ENCODE measurements around the gene HMX3. TPM values are rescaled to one million over a fixed set of nuclear protein-coding genes. Genes with fewer than 3 reads are reported as not detected.

The HMX3 gene
- polyA plus RNA-seq, 1 donor from 2014 or later: not detected

GRCh38 chr10:123139521-123140163, 3.9 kb downstream of the HMX3 start:
- Histone ChIP-seq H3K36me3 (ENCODE audit: insufficient read depth, low read length) (no peaks in the 10 kb centered on the region), H3K4me3 (ENCODE audit: low read length) (no peak overlapping the region), H3K9me3 (ENCODE audit: low read length) (no peaks in the 10 kb centered on the region), H4K20me1 (ENCODE audit: insufficient read depth) (no peaks in the 10 kb centered on the region), H3K9me2 (ENCODE audit: insufficient read depth, low read length) (no peaks in the 10 kb centered on the region), H3K27ac (ENCODE audit: low read length) (no peak overlapping the region), H3K9ac (ENCODE audit: low read length) (no peak overlapping the region), H3K79me2 (replicated peaks; ENCODE audit: insufficient read depth, low read length) (no peaks in the 10 kb centered on the region), H2AFZ (ENCODE audit: low read depth, low read length) (no peak overlapping the region), H3K27me3 (ENCODE audit: insufficient read depth, low read depth, low read length) (peaks cover 100% of the 10 kb centered on the region), H3F3A (ENCODE audit: insufficient read depth, low read length, poor library complexity, severe bottlenecking) (no peaks in the 10 kb centered on the region), H3K4me2 (ENCODE audit: low read length) (no peak overlapping the region)
- TF ChIP-seq, protein P1, sequence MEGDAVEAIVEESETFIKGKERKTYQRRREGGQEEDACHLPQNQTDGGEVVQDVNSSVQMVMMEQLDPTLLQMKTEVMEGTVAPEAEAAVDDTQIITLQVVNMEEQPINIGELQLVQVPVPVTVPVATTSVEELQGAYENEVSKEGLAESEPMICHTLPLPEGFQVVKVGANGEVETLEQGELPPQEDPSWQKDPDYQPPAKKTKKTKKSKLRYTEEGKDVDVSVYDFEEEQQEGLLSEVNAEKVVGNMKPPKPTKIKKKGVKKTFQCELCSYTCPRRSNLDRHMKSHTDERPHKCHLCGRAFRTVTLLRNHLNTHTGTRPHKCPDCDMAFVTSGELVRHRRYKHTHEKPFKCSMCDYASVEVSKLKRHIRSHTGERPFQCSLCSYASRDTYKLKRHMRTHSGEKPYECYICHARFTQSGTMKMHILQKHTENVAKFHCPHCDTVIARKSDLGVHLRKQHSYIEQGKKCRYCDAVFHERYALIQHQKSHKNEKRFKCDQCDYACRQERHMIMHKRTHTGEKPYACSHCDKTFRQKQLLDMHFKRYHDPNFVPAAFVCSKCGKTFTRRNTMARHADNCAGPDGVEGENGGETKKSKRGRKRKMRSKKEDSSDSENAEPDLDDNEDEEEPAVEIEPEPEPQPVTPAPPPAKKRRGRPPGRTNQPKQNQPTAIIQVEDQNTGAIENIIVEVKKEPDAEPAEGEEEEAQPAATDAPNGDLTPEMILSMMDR (IDR thresholded peaks at IDR 0.05; ENCODE audit: poor library complexity, severe bottlenecking): no peak
- TF ChIP-seq, protein P2, sequence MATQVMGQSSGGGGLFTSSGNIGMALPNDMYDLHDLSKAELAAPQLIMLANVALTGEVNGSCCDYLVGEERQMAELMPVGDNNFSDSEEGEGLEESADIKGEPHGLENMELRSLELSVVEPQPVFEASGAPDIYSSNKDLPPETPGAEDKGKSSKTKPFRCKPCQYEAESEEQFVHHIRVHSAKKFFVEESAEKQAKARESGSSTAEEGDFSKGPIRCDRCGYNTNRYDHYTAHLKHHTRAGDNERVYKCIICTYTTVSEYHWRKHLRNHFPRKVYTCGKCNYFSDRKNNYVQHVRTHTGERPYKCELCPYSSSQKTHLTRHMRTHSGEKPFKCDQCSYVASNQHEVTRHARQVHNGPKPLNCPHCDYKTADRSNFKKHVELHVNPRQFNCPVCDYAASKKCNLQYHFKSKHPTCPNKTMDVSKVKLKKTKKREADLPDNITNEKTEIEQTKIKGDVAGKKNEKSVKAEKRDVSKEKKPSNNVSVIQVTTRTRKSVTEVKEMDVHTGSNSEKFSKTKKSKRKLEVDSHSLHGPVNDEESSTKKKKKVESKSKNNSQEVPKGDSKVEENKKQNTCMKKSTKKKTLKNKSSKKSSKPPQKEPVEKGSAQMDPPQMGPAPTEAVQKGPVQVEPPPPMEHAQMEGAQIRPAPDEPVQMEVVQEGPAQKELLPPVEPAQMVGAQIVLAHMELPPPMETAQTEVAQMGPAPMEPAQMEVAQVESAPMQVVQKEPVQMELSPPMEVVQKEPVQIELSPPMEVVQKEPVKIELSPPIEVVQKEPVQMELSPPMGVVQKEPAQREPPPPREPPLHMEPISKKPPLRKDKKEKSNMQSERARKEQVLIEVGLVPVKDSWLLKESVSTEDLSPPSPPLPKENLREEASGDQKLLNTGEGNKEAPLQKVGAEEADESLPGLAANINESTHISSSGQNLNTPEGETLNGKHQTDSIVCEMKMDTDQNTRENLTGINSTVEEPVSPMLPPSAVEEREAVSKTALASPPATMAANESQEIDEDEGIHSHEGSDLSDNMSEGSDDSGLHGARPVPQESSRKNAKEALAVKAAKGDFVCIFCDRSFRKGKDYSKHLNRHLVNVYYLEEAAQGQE (IDR thresholded peaks at IDR 0.05; ENCODE audit: borderline replicate concordance): no peak
- peak; percentile 9 for TF ChIP-seq POLR2AphosphoS5 (IDR thresholded peaks at IDR 0.05)
- peak; percentile 97 for TF ChIP-seq EZH2 (IDR thresholded peaks at IDR 0.05; ENCODE audit: borderline replicate concordance, insufficient read depth, low read length, poor library complexity, severe bottlenecking)
- TF ChIP-seq RAD21 (conservative IDR thresholded peaks at IDR 0.05): no peak
- TF ChIP-seq EP300 (conservative IDR thresholded peaks at IDR 0.05; ENCODE audit: poor library complexity, severe bottlenecking): no peak
- TF ChIP-seq SMC3 (conservative IDR thresholded peaks at IDR 0.05; ENCODE audit: poor library complexity): no peak
- no peak for TF ChIP-seq MXI1 (conservative IDR thresholded peaks at IDR 0.05; ENCODE audit: poor library complexity, severe bottlenecking)
- no peak for TF ChIP-seq TAF1 (IDR thresholded peaks at IDR 0.05; ENCODE audit: low read depth)

GRCh38 chr10:123140164-123140982, 4.6 kb downstream of the HMX3 start:
- Histone ChIP-seq H3K9ac (ENCODE audit: low read length) (no peak overlapping the region), H3K9me2 (ENCODE audit: insufficient read depth, low read length) (no peaks in the 10 kb centered on the region), H3F3A (ENCODE audit: insufficient read depth, low read length, poor library complexity, severe bottlenecking) (no peaks in the 10 kb centered on the region), H3K79me2 (replicated peaks; ENCODE audit: insufficient read depth, low read length) (no peaks in the 10 kb centered on the region), H3K27ac (ENCODE audit: low read length) (no peak overlapping the region), H4K20me1 (ENCODE audit: insufficient read depth) (no peaks in the 10 kb centered on the region), H3K4me2 (ENCODE audit: low read length) (no peak overlapping the region), H3K4me3 (ENCODE audit: low read length) (no peak overlapping the region), H2AFZ (ENCODE audit: low read depth, low read length) (no peak overlapping the region), H3K27me3 (ENCODE audit: insufficient read depth, low read depth, low read length) (peaks cover 100% of the 10 kb centered on the region), H3K36me3 (ENCODE audit: insufficient read depth, low read length) (no peaks in the 10 kb centered on the region), H3K9me3 (ENCODE audit: low read length) (no peaks in the 10 kb centered on the region)
- TF ChIP-seq POLR2AphosphoS5 (IDR thresholded peaks at IDR 0.05) (no peak), EZH2 (IDR thresholded peaks at IDR 0.05; ENCODE audit: borderline replicate concordance, insufficient read depth, low read length, poor library complexity, severe bottlenecking) (peak; percentile 69), MXI1 (conservative IDR thresholded peaks at IDR 0.05; ENCODE audit: poor library complexity, severe bottlenecking) (no peak), EP300 (conservative IDR thresholded peaks at IDR 0.05; ENCODE audit: poor library complexity, severe bottlenecking) (no peak), RAD21 (conservative IDR thresholded peaks at IDR 0.05) (peak; percentile 24), TAF1 (IDR thresholded peaks at IDR 0.05; ENCODE audit: low read depth) (no peak), SMC3 (conservative IDR thresholded peaks at IDR 0.05; ENCODE audit: poor library complexity) (peak; percentile 20)
- TF ChIP-seq, protein P2 (IDR thresholded peaks at IDR 0.05; ENCODE audit: borderline replicate concordance): no peak
- TF ChIP-seq, protein P1 (IDR thresholded peaks at IDR 0.05; ENCODE audit: poor library complexity, severe bottlenecking): peak; percentile 41
